Measurements from ENCODE around the gene DIABLO. TPM values are rescaled to one million over a fixed set of nuclear protein-coding genes. Genes with fewer than 3 reads are reported as not detected.
"Not testable (repeated sequence)": the region's sequence is repeated elsewhere in the genome, so short reads cannot be mapped to it uniquely, and the experiment has no call there.

DIABLO gene
- total RNA-seq, 2 donors from 2014 or later = 54.1 to 132 TPM

DNA sequence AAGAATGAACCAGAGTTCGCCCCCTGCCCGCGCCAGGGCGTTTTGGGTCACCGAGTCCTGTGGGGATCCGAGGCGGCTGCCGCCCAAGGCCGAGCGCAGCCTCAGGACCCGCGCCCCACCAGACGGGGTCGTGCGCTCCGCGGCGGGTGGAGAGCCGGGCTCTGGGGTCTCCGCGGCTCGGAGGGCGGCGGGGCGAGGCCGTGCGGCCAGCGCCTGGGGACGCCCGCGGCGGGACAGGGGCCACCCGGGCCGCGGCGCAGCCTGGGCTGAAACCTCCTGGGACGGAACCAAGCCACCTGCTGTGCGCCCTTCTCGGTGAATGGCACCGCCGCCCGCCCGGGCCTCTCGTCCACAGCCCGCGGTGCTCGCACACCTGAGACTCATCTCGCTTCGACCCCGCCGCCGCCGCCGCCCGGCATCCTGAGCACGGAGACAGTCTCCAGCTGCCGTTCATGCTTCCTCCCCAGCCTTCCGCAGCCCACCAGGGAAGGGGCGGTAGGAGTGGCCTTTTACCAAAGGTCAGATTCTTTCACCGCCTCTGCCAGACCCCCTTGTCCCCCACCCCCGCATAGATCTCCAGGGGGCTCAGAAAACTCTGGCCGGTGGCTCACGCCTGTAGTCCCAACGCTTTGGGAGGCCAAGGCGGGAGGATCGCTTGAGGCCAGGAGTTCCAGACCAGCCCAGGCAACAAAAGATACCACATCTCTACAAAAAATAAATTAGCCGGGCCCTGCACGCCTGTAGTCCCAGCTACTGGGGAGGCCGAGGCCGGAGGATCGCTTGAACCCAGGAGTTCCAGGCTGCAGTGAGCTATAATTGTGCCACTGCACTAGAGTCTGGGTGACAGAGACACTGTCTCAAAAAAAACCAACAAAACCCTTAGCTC, 21.4 kb downstream of the DIABLO start:
- H3K4me1 ChIP-seq (replicated peaks) = no peaks in the 10 kb centered on the region
- no peak for DNase-seq (ENCODE audit: low spot score)
- H3K27me3 ChIP-seq (replicated peaks; ENCODE audit: insufficient read depth) = no peaks in the 10 kb centered on the region

GRCh38 chr12:122203301-122204166, 22.3 kb downstream of the DIABLO start, which contains the start of gene B3GNT4:
TSS of gene B3GNT4 (plus strand) at chr12:122203709. CDS start at chr12:122204619, 910 bp downstream.
- Histone ChIP-seq H3K9me3 (no peaks in the 10 kb centered on the region), H3K27me3 (replicated peaks; ENCODE audit: insufficient read depth) (no peaks in the 10 kb centered on the region), H3K4me3 (peak within 1 kb of the TSS; percentile 34 to 49), H3K36me3 (peaks cover 6 to 7% of the 10 kb centered on the region in 2 donors), H3K27ac (no peak within 1 kb of the TSS), H3K4me1 (replicated peaks) (no peaks in the 10 kb centered on the region)
- 2% methylated on average over 66 of the region's 104 CpGs for WGBS
- intact Hi-C loops (cut with DNase I) = no loop called here
- DNase-seq (ENCODE audit: low spot score) = peak; percentile 65
- TF ChIP-seq POLR2AphosphoS5 (IDR thresholded peaks at IDR 0.05) (peak; percentile 62), POLR2A (IDR thresholded peaks at IDR 0.05) (no peak)

More for the DNA sequence above, 21.4 kb downstream of the DIABLO start:
- no peak overlapping the region for H3K27ac ChIP-seq
- H3K4me3 ChIP-seq = peak overlapping the region; percentile 34 to 49
- intact Hi-C loops (cut with DNase I) = no loop called here
- WGBS = 18% methylated on average over 52 of the region's 71 CpGs
- H3K9me3 ChIP-seq = no peaks in the 10 kb centered on the region
- TF ChIP-seq POLR2A (IDR thresholded peaks at IDR 0.05) (no peak), POLR2AphosphoS5 (IDR thresholded peaks at IDR 0.05) (no peak)
- TF ChIP-seq, protein P1, sequence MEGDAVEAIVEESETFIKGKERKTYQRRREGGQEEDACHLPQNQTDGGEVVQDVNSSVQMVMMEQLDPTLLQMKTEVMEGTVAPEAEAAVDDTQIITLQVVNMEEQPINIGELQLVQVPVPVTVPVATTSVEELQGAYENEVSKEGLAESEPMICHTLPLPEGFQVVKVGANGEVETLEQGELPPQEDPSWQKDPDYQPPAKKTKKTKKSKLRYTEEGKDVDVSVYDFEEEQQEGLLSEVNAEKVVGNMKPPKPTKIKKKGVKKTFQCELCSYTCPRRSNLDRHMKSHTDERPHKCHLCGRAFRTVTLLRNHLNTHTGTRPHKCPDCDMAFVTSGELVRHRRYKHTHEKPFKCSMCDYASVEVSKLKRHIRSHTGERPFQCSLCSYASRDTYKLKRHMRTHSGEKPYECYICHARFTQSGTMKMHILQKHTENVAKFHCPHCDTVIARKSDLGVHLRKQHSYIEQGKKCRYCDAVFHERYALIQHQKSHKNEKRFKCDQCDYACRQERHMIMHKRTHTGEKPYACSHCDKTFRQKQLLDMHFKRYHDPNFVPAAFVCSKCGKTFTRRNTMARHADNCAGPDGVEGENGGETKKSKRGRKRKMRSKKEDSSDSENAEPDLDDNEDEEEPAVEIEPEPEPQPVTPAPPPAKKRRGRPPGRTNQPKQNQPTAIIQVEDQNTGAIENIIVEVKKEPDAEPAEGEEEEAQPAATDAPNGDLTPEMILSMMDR (IDR thresholded peaks at IDR 0.05) = no peak
- H3K36me3 ChIP-seq = peaks cover 6 to 8% of the 10 kb centered on the region in 2 donors

DNA sequence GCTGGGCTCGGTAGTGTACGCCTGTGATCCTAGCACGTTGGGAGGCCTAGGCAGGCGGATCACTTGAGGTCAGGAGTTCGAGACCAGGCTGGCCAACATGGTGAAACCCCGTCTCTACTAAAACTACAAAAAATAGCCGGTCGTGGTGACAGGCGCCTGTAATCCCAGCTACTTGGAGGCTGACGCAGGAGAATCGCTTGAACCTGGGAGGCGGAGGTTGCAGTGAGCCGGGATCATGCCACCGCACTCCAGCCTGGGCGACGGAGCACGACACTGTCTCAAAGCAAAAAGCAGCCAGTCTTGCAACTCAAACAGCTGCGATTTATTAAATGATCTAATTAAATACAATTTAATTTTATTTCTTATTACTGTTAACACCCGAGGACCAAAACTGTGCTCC, 23.0 kb downstream of the DIABLO start:
- H3K4me3 ChIP-seq = peak overlapping the region; percentile 34 to 49
- H3K27ac ChIP-seq; H3K27me3 ChIP-seq (replicated peaks; ENCODE audit: insufficient read depth); DNase-seq (ENCODE audit: low spot score); H3K9me3 ChIP-seq; H3K4me1 ChIP-seq (replicated peaks); intact Hi-C loops (cut with DNase I); H3K36me3 ChIP-seq: not testable (repeated sequence)
- WGBS = 58% methylated on average over 19 of the region's 19 CpGs

DNA sequence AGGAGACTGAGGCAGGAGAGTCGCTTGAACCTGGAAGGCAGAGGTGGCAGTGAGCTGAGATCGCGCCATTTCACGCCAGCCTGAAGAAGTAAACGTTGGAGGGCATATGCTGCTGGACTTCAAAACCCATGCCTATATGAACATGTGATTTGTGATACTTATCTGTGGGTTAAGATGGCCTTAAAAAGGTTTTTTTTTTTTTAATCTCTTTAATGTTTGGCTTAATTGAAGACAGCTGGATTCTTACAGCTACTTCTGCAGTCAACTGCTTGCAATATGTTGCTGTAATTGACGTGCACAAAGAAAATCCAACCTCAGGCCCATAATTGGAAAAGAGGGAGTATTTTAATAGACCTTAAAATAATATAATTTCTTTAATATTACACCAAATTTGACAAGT, 23.8 kb downstream of the DIABLO start:
- WGBS = 88% methylated on average over 6 of the region's 6 CpGs
- H3K4me3 ChIP-seq = no peak overlapping the region
- no peak overlapping the region for H3K27ac ChIP-seq
- no peaks in the 10 kb centered on the region for H3K9me3 ChIP-seq
- TF ChIP-seq, protein P1 (IDR thresholded peaks at IDR 0.05) = no peak
- TF ChIP-seq POLR2A (IDR thresholded peaks at IDR 0.05) = no peak
- TF ChIP-seq POLR2AphosphoS5 (IDR thresholded peaks at IDR 0.05) = no peak
- no peaks in the 10 kb centered on the region for H3K27me3 ChIP-seq (replicated peaks; ENCODE audit: insufficient read depth)
- H3K36me3 ChIP-seq = no peaks in the 10 kb centered on the region
- DNase-seq (ENCODE audit: low spot score) = no peak
- H3K4me1 ChIP-seq (replicated peaks) = no peaks in the 10 kb centered on the region
- intact Hi-C loops (cut with DNase I) = no loop called here

DNA sequence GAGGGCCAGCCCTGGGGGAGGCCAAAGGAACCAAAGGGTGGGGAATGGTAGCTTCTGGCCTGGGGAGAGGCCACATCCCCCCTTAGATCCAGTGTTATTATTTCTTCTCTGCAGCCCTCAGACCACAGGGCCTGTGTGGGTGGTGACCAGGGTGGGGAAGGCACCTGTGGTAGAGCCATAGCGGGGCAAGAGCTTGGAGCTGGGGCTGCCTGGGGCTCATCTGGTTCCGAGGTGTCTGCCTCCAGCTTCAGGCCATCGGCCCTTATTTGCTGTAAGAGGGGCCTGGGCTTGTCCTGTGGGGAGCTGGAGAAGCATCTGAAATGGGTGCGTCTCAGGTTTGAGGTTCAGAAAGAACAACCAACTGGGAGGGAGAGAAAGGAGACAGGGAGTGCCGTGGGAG, 24.5 kb downstream of the DIABLO start:
- no peak for DNase-seq (ENCODE audit: low spot score)
- intact Hi-C loops (cut with DNase I) = no loop called here
- TF ChIP-seq, protein P1 (IDR thresholded peaks at IDR 0.05) = no peak
- TF ChIP-seq POLR2A (IDR thresholded peaks at IDR 0.05) (no peak), POLR2AphosphoS5 (IDR thresholded peaks at IDR 0.05) (no peak)
- Histone ChIP-seq H3K27ac (no peak overlapping the region), H3K36me3 (no peaks in the 10 kb centered on the region), H3K9me3 (no peaks in the 10 kb centered on the region), H3K27me3 (replicated peaks; ENCODE audit: insufficient read depth) (no peaks in the 10 kb centered on the region), H3K4me1 (replicated peaks) (no peaks in the 10 kb centered on the region), H3K4me3 (no peak overlapping the region)
- WGBS = 85% methylated on average over 5 of the region's 5 CpGs

Measured in prostate gland (tissue), 2 donors.